ENCODE measurements around the gene CX3CR1.

- TF ChIP-seq, protein P1, sequence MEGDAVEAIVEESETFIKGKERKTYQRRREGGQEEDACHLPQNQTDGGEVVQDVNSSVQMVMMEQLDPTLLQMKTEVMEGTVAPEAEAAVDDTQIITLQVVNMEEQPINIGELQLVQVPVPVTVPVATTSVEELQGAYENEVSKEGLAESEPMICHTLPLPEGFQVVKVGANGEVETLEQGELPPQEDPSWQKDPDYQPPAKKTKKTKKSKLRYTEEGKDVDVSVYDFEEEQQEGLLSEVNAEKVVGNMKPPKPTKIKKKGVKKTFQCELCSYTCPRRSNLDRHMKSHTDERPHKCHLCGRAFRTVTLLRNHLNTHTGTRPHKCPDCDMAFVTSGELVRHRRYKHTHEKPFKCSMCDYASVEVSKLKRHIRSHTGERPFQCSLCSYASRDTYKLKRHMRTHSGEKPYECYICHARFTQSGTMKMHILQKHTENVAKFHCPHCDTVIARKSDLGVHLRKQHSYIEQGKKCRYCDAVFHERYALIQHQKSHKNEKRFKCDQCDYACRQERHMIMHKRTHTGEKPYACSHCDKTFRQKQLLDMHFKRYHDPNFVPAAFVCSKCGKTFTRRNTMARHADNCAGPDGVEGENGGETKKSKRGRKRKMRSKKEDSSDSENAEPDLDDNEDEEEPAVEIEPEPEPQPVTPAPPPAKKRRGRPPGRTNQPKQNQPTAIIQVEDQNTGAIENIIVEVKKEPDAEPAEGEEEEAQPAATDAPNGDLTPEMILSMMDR (IDR thresholded peaks at IDR 0.05), result no peak
- TF ChIP-seq POLR2A (IDR thresholded peaks at IDR 0.05), result no peak
Measured at GRCh38 chr3:39275963-39276593, 3.8 kb downstream of the CX3CR1 start.

All from uterus (tissue), 2 donors.